Transverse colon (tissue), 3 donors: ENCODE results near the gene PDE12.

Source experiments
- CTCF ChIP-seq, 5 experiments: fragments of 200-600 bp in 3 of 5; fragments of 450-650 bp in 2 of 5; sonication (generic) in 3 of 5; IDR thresholded peaks; 1 replicate in 2 of 5; 2 replicates in 3 of 5; pipeline ENCODE4 v1.5.1; 2016 to 2017; ENCODE audit warnings: antibody characterized with exemption in 5 of 5, inconsistent platforms in 3 of 5, mild to moderate bottlenecking in 2 of 5, moderate library complexity in 1 of 5
- EP300 ChIP-seq: sonication (generic); formaldehyde crosslinking; IDR thresholded peaks from one replicate; pipeline ENCODE4 v1.6.1; 2017; ENCODE audit warnings: antibody characterized with exemption, low read depth
- POLR2A ChIP-seq: fragments of 450-650 bp; IDR thresholded peaks from one replicate; pipeline ENCODE4 v1.6.1; 2016; ENCODE audit warnings: antibody characterized with exemption, mild to moderate bottlenecking, moderate library complexity

- TF ChIP-seq CTCF (IDR thresholded peaks at IDR 0.05) = no peak
- TF ChIP-seq EP300 = no peak
- no peak for TF ChIP-seq POLR2A
Measured at GRCh38 chr3:57530071-57530608, 25.9 kb upstream of the PDE12 start.
